Tongue (tissue), 2 donors: ENCODE data around the gene DPP10. TPM values are rescaled to one million over a fixed set of nuclear protein-coding genes. Genes with fewer than 3 reads are reported as not detected.
"Not testable (repeated sequence)": the region's sequence is repeated elsewhere in the genome, so short reads cannot be mapped to it uniquely, and the experiment has no call there.

Source experiments
- DNase-seq: peaks from one replicate; pipeline ENCODE4 v3.0.0-alpha.2; 2015
- total RNA-seq: library from RNA; depleted of rRNA; stranded (reverse); fragments of >200 nt; gene quantifications from one replicate; pipeline ENCODE4 v1.2.3, GENCODE V29; 2014

Gene DPP10
- total RNA-seq, 1 donor from 2014 or later, result 2.5 TPM

GRCh38 chr2:114515882-114516281 is 73.4 kb downstream of the DPP10 start:
- no peak for DNase-seq

GRCh38 chr2:114517580-114517979 is 75.1 kb downstream of the DPP10 start:
- DNase-seq, result no peak

- no peak for DNase-seq
Observed at GRCh38 chr2:114518738-114519137, 76.3 kb downstream of the DPP10 start.

GRCh38 chr2:114522612-114523011 is 80.2 kb downstream of the DPP10 start:
- not testable (repeated sequence) for DNase-seq

- DNase-seq, result no peak
Observed at GRCh38 chr2:114525955-114526354, 83.5 kb downstream of the DPP10 start.

- DNase-seq, result no peak
Observed at GRCh38 chr2:114526841-114527240, 84.4 kb downstream of the DPP10 start.

- no peak for DNase-seq
Observed at GRCh38 chr2:114527330-114527983, 85.0 kb downstream of the DPP10 start.

- peak; percentile 24 for DNase-seq
Observed at GRCh38 chr2:114534116-114535084, 92.0 kb downstream of the DPP10 start.

GRCh38 chr2:114537777-114538176 is 95.3 kb downstream of the DPP10 start:
- DNase-seq, result no peak

GRCh38 chr2:114542695-114543094 is 100.3 kb downstream of the DPP10 start:
- no peak for DNase-seq

- DNase-seq, result peak; percentile 26
Observed at GRCh38 chr2:114543236-114543766, 100.9 kb downstream of the DPP10 start.

- DNase-seq, result no peak
Observed at GRCh38 chr2:114545052-114545451, 102.6 kb downstream of the DPP10 start.

GRCh38 chr2:114546531-114546930 is 104.1 kb downstream of the DPP10 start:
- DNase-seq, result no peak

GRCh38 chr2:114548151-114548550 is 105.7 kb downstream of the DPP10 start:
- no peak for DNase-seq

- no peak for DNase-seq
Observed at GRCh38 chr2:114550364-114550763, 107.9 kb downstream of the DPP10 start.

- peak; percentile 78 for DNase-seq
Observed at GRCh38 chr2:114550895-114551793, 108.7 kb downstream of the DPP10 start.

GRCh38 chr2:114553027-114553426 is 110.6 kb downstream of the DPP10 start:
- no peak for DNase-seq

GRCh38 chr2:114569166-114569565 is 126.7 kb downstream of the DPP10 start:
- DNase-seq, result no peak

- no peak for DNase-seq
Observed at GRCh38 chr2:114577657-114578056, 135.2 kb downstream of the DPP10 start.

GRCh38 chr2:114579542-114579941 is 137.1 kb downstream of the DPP10 start:
- no peak for DNase-seq

GRCh38 chr2:114580691-114581090 is 138.2 kb downstream of the DPP10 start:
- no peak for DNase-seq

- no peak for DNase-seq
Observed at GRCh38 chr2:114598329-114598728, 155.9 kb downstream of the DPP10 start.
